Measurements from ENCODE around the gene NECTIN2.

DNA sequence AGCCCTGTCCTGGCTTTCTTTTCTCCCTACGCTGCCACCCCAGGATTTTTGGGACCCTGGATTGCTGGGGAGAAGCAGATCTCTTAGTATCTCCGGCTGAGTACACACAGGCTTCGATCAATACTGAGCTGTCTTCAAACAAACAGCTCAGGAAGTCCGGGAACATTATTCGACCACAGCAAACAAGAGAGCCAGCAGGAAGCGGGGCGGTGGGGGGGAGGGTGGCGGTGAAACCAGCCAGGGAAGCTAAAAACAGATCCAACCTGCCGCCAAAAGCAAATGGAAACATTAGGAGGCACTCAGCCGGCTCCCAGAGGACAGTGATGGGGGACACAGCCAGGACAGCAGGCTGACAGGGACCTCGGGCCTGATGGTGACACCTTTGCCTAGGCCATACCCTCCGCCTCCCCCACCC lies 49.4 kb upstream of the NECTIN2 start:
- no peak for TF ChIP-seq POLR2A (IDR thresholded peaks at IDR 0.05)
- TF ChIP-seq, protein P1, sequence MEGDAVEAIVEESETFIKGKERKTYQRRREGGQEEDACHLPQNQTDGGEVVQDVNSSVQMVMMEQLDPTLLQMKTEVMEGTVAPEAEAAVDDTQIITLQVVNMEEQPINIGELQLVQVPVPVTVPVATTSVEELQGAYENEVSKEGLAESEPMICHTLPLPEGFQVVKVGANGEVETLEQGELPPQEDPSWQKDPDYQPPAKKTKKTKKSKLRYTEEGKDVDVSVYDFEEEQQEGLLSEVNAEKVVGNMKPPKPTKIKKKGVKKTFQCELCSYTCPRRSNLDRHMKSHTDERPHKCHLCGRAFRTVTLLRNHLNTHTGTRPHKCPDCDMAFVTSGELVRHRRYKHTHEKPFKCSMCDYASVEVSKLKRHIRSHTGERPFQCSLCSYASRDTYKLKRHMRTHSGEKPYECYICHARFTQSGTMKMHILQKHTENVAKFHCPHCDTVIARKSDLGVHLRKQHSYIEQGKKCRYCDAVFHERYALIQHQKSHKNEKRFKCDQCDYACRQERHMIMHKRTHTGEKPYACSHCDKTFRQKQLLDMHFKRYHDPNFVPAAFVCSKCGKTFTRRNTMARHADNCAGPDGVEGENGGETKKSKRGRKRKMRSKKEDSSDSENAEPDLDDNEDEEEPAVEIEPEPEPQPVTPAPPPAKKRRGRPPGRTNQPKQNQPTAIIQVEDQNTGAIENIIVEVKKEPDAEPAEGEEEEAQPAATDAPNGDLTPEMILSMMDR (IDR thresholded peaks at IDR 0.05), result no peak

Data from prostate gland (tissue), 2 donors.